ENCODE data around the gene PPP1R8.
A peak's percentile ranks its signal among the peaks of the same experiment; 100 is the strongest.
"Not testable (repeated sequence)": the region's sequence is repeated elsewhere in the genome, so short reads cannot be mapped to it uniquely, and the experiment has no call there.

PPP1R8 gene

GRCh38 chr1:27831568-27832410 is 1.2 kb downstream of the PPP1R8 start:
- H3K4me3 ChIP-seq (ENCODE audit: low read depth in 1 of 5, low read length in 5 of 5): peak overlapping the region; percentile 78 to 92 (median 85)
- H3K9me3 ChIP-seq (ENCODE audit: control insufficient read depth in 5 of 5, low read length in 5 of 5): no peaks in the 10 kb centered on the region
- no peak overlapping the region for H3K27ac ChIP-seq (ENCODE audit: low read depth, low read length)
- H3K27me3 ChIP-seq (ENCODE audit: control insufficient read depth in 5 of 5, insufficient read depth in 4 of 5, low read length in 5 of 5): no peaks in the 10 kb centered on the region
- H3K36me3 ChIP-seq (ENCODE audit: control insufficient read depth in 5 of 5, insufficient read depth in 5 of 5, low read length in 5 of 5): peaks cover 10 to 18% (median 15%) of the 10 kb centered on the region in 5 donors
- peak overlapping the region; percentile 77 to 99 (median 91) for H3K9ac ChIP-seq (ENCODE audit: low read length in 5 of 5)
- peaks cover 0 to 21% (median 19%) of the 10 kb centered on the region in 5 donors for H3K4me1 ChIP-seq (ENCODE audit: control insufficient read depth in 5 of 5, insufficient read depth in 5 of 5, low read length in 5 of 5)

- Histone ChIP-seq H3K9me3 (ENCODE audit: control insufficient read depth in 5 of 5, low read length in 5 of 5) (no peaks in the 10 kb centered on the region), H3K4me3 (ENCODE audit: low read depth in 1 of 5, low read length in 5 of 5) (no peak overlapping the region), H3K9ac (ENCODE audit: low read length in 5 of 5) (no peak overlapping the region), H3K36me3 (ENCODE audit: control insufficient read depth in 5 of 5, insufficient read depth in 5 of 5, low read length in 5 of 5) (peaks cover 10 to 18% (median 15%) of the 10 kb centered on the region in 5 donors), H3K27ac (ENCODE audit: low read depth, low read length) (no peak overlapping the region), H3K4me1 (ENCODE audit: control insufficient read depth in 5 of 5, insufficient read depth in 5 of 5, low read length in 5 of 5) (peaks cover 0 to 21% (median 19%) of the 10 kb centered on the region in 5 donors), H3K27me3 (ENCODE audit: control insufficient read depth in 5 of 5, insufficient read depth in 4 of 5, low read length in 5 of 5) (no peaks in the 10 kb centered on the region)
Measured at GRCh38 chr1:27832762-27833161, 2.2 kb downstream of the PPP1R8 start.

GRCh38 chr1:27833470-27833869 is 2.9 kb downstream of the PPP1R8 start:
- Histone ChIP-seq H3K4me1 (ENCODE audit: control insufficient read depth in 5 of 5, insufficient read depth in 5 of 5, low read length in 5 of 5) (peaks cover 0 to 21% (median 19%) of the 10 kb centered on the region in 5 donors), H3K9me3 (ENCODE audit: control insufficient read depth in 5 of 5, low read length in 5 of 5) (no peaks in the 10 kb centered on the region), H3K9ac (ENCODE audit: low read length in 5 of 5) (no peak overlapping the region), H3K4me3 (ENCODE audit: low read depth in 1 of 5, low read length in 5 of 5) (no peak overlapping the region), H3K27ac (ENCODE audit: low read depth, low read length) (no peak overlapping the region), H3K36me3 (ENCODE audit: control insufficient read depth in 5 of 5, insufficient read depth in 5 of 5, low read length in 5 of 5) (peaks cover 10 to 18% (median 15%) of the 10 kb centered on the region in 5 donors), H3K27me3 (ENCODE audit: control insufficient read depth in 5 of 5, insufficient read depth in 4 of 5, low read length in 5 of 5) (no peaks in the 10 kb centered on the region)

GRCh38 chr1:27835046-27835445 is 4.5 kb downstream of the PPP1R8 start:
- no peaks in the 10 kb centered on the region for H3K9me3 ChIP-seq (ENCODE audit: control insufficient read depth in 5 of 5, low read length in 5 of 5)
- no peak overlapping the region for H3K4me3 ChIP-seq (ENCODE audit: low read depth in 1 of 5, low read length in 5 of 5)
- H3K4me1 ChIP-seq (ENCODE audit: control insufficient read depth in 5 of 5, insufficient read depth in 5 of 5, low read length in 5 of 5): peaks cover 0 to 17% (median 15%) of the 10 kb centered on the region in 5 donors
- H3K9ac ChIP-seq (ENCODE audit: low read length in 5 of 5): peak overlapping the region in 1 of 5 donors; percentile 32
- peaks cover 16 to 32% (median 28%) of the 10 kb centered on the region in 5 donors for H3K36me3 ChIP-seq (ENCODE audit: control insufficient read depth in 5 of 5, insufficient read depth in 5 of 5, low read length in 5 of 5)
- no peak overlapping the region for H3K27ac ChIP-seq (ENCODE audit: low read depth, low read length)
- no peaks in the 10 kb centered on the region for H3K27me3 ChIP-seq (ENCODE audit: control insufficient read depth in 5 of 5, insufficient read depth in 4 of 5, low read length in 5 of 5)

GRCh38 chr1:27835501-27835900 is 4.9 kb downstream of the PPP1R8 start:
- Histone ChIP-seq H3K4me1 (ENCODE audit: control insufficient read depth in 5 of 5, insufficient read depth in 5 of 5, low read length in 5 of 5) (peaks cover 0 to 17% (median 15%) of the 10 kb centered on the region in 5 donors), H3K36me3 (ENCODE audit: control insufficient read depth in 5 of 5, insufficient read depth in 5 of 5, low read length in 5 of 5) (peaks cover 19 to 37% (median 32%) of the 10 kb centered on the region in 5 donors), H3K27ac (ENCODE audit: low read depth, low read length) (no peak overlapping the region)

GRCh38 chr1:27849951-27850350 is 19.4 kb downstream of the PPP1R8 start:
- peaks cover 24 to 62% (median 55%) of the 10 kb centered on the region in 5 donors for H3K36me3 ChIP-seq (ENCODE audit: control insufficient read depth in 5 of 5, insufficient read depth in 5 of 5, low read length in 5 of 5)
- no peaks in the 10 kb centered on the region for H3K4me1 ChIP-seq (ENCODE audit: control insufficient read depth in 5 of 5, insufficient read depth in 5 of 5, low read length in 5 of 5)
- H3K9ac ChIP-seq (ENCODE audit: low read length in 5 of 5): peak overlapping the region in 1 of 5 donors; percentile 30
- no peak overlapping the region for H3K27ac ChIP-seq (ENCODE audit: low read depth, low read length)
- H3K4me3 ChIP-seq (ENCODE audit: low read depth in 1 of 5, low read length in 5 of 5): no peak overlapping the region
- H3K9me3 ChIP-seq (ENCODE audit: control insufficient read depth in 5 of 5, low read length in 5 of 5): no peaks in the 10 kb centered on the region
- no peaks in the 10 kb centered on the region for H3K27me3 ChIP-seq (ENCODE audit: control insufficient read depth in 5 of 5, insufficient read depth in 4 of 5, low read length in 5 of 5)

More at GRCh38 chr1:27835501-27835900, 4.9 kb downstream of the PPP1R8 start:
- H3K9ac ChIP-seq (ENCODE audit: low read length in 5 of 5): peak overlapping the region in 1 of 5 donors; percentile 32
- no peak overlapping the region for H3K4me3 ChIP-seq (ENCODE audit: low read depth in 1 of 5, low read length in 5 of 5)
- H3K27me3 ChIP-seq (ENCODE audit: control insufficient read depth in 5 of 5, insufficient read depth in 4 of 5, low read length in 5 of 5): no peaks in the 10 kb centered on the region
- H3K9me3 ChIP-seq (ENCODE audit: control insufficient read depth in 5 of 5, low read length in 5 of 5): no peaks in the 10 kb centered on the region

GRCh38 chr1:27855085-27855484 is 24.5 kb downstream of the PPP1R8 start:
- Histone ChIP-seq H3K27me3 (ENCODE audit: control insufficient read depth in 5 of 5, insufficient read depth in 4 of 5, low read length in 5 of 5) (no peaks in the 10 kb centered on the region), H3K4me3 (ENCODE audit: low read depth in 1 of 5, low read length in 5 of 5) (no peak overlapping the region), H3K36me3 (ENCODE audit: control insufficient read depth in 5 of 5, insufficient read depth in 5 of 5, low read length in 5 of 5) (peaks cover 12 to 18% (median 18%) of the 10 kb centered on the region in 5 donors), H3K9me3 (ENCODE audit: control insufficient read depth in 5 of 5, low read length in 5 of 5) (no peaks in the 10 kb centered on the region), H3K27ac (ENCODE audit: low read depth, low read length) (no peak overlapping the region), H3K4me1 (ENCODE audit: control insufficient read depth in 5 of 5, insufficient read depth in 5 of 5, low read length in 5 of 5) (peaks cover 1 to 18% (median 13%) of the 10 kb centered on the region in 5 donors), H3K9ac (ENCODE audit: low read length in 5 of 5) (no peak overlapping the region)

DNA sequence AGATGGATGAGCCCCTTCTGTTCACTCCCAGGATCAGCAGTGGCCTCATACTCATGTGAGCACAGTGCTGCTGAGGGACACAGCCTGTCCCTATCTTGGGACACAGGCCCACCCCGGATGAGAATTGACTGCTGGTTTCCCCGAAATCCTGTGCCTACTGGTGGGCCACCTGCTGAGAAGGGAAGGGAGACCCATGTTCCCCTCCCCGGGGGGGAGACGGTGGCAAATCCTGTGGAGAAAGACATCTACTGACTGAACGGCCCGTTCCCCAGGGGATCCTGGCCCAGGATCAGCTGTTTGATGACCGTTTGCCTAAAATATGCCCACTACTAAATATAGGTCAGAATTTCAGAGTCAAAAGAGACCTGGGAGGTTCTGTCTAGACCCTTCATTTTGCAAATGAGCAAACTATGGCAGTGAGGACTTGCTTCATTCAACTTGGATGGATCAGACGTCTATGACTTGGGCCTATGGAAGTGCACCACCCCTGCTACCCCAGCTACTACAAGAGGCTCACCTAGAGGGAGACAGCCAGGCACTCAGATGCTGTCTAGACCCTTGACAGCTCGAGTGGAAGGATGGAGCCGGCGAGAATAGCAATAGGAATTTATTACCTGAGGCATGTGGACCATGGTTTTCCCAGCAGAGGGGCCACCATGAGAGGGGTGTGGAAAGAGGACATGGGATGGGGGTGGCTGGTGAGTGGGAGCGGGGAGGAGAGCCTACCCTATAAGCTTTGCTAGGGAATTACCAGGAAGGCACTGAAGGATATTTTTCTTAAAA is 26.2 kb downstream of the PPP1R8 start:
- Histone ChIP-seq H3K36me3 (ENCODE audit: control insufficient read depth in 5 of 5, insufficient read depth in 5 of 5, low read length in 5 of 5) (peaks cover under 1 to 2% (median 2%) of the 10 kb centered on the region in 5 donors), H3K27me3 (ENCODE audit: control insufficient read depth in 5 of 5, insufficient read depth in 4 of 5, low read length in 5 of 5) (no peaks in the 10 kb centered on the region), H3K9me3 (ENCODE audit: control insufficient read depth in 5 of 5, low read length in 5 of 5) (no peaks in the 10 kb centered on the region), H3K4me3 (ENCODE audit: low read depth in 1 of 5, low read length in 5 of 5) (no peak overlapping the region), H3K4me1 (ENCODE audit: control insufficient read depth in 5 of 5, insufficient read depth in 5 of 5, low read length in 5 of 5) (peaks cover 1 to 18% (median 13%) of the 10 kb centered on the region in 5 donors), H3K9ac (ENCODE audit: low read length in 5 of 5) (no peak overlapping the region), H3K27ac (ENCODE audit: low read depth, low read length) (no peak overlapping the region)

- not testable (repeated sequence) for H3K9ac ChIP-seq (ENCODE audit: low read length in 5 of 5); H3K4me3 ChIP-seq (ENCODE audit: low read depth in 1 of 5, low read length in 5 of 5); H3K9me3 ChIP-seq (ENCODE audit: control insufficient read depth in 5 of 5, low read length in 5 of 5); H3K27ac ChIP-seq (ENCODE audit: low read depth, low read length); H3K27me3 ChIP-seq (ENCODE audit: control insufficient read depth in 5 of 5, insufficient read depth in 4 of 5, low read length in 5 of 5); H3K36me3 ChIP-seq (ENCODE audit: control insufficient read depth in 5 of 5, insufficient read depth in 5 of 5, low read length in 5 of 5)
- peaks cover 3 to 25% (median 21%) of the 10 kb centered on the region in 5 donors for H3K4me1 ChIP-seq (ENCODE audit: control insufficient read depth in 5 of 5, insufficient read depth in 5 of 5, low read length in 5 of 5)
Measured at GRCh38 chr1:27857552-27857951, 27.0 kb downstream of the PPP1R8 start.

Measured in subcutaneous abdominal adipose tissue (tissue), 5 donors.